ENCODE results near the gene ZMAT5. TPM values are rescaled to one million over a fixed set of nuclear protein-coding genes. Genes with fewer than 3 reads are reported as not detected.

The ZMAT5 gene
- total and polyA plus RNA-seq, 2 of the 13 experiments (the other 11 are each of a cell fraction or from before 2014, with no cell fraction given): 20.7 to 27.8 TPM

- TF ChIP-seq PITX1 (CRISPR knock-in tag; IDR thresholded peaks at IDR 0.05): no peak
- TF ChIP-seq ZFP91 (CRISPR knock-in tag; IDR thresholded peaks at IDR 0.05; ENCODE audit: borderline replicate concordance): peak; percentile 49
- TF ChIP-seq ZIK1 (CRISPR knock-in tag; IDR thresholded peaks at IDR 0.05; ENCODE audit: borderline replicate concordance, low read depth): 0 out of 2 replicates have a peak, but pooled peaks have one; percentile 63
- TF ChIP-seq ZNF674 (CRISPR knock-in tag; IDR thresholded peaks at IDR 0.05; ENCODE audit: low read depth): no peak
- TF ChIP-seq ZNF747 (CRISPR knock-in tag; IDR thresholded peaks at IDR 0.05; ENCODE audit: borderline replicate concordance): no peak
- TF ChIP-seq ARHGAP35 (CRISPR knock-in tag; IDR thresholded peaks at IDR 0.05; ENCODE audit: borderline replicate concordance): peak; percentile 71; the same call in 1 of the 2 replicates
- TF ChIP-seq AKAP8 (CRISPR knock-in tag; IDR thresholded peaks at IDR 0.05): no peak
- TF ChIP-seq AHDC1 (CRISPR knock-in tag; IDR thresholded peaks at IDR 0.05; ENCODE audit: borderline replicate concordance): no peak
- TF ChIP-seq RFX3 (CRISPR knock-in tag; IDR thresholded peaks at IDR 0.05): no peak
- TF ChIP-seq TSC22D2 (CRISPR knock-in tag; IDR thresholded peaks at IDR 0.05; ENCODE audit: borderline replicate concordance): peak; percentile 99
- no peak for TF ChIP-seq RFX5 (IDR thresholded peaks at IDR 0.05; ENCODE audit: low read depth, low read length)
- TF ChIP-seq SIX4 (CRISPR knock-in tag; IDR thresholded peaks at IDR 0.05): 0 out of 2 replicates have a peak, but pooled peaks have one; percentile 62
- no peak for TF ChIP-seq CTCF (CRISPR knock-in tag; IDR thresholded peaks at IDR 0.05)
- TF ChIP-seq MIXL1 (CRISPR knock-in tag; IDR thresholded peaks at IDR 0.05): peak; percentile 89
These were observed 49.8 kb downstream of the ZMAT5 start (continued) for GRCh38 chr22:29716814-29717545.
